Sciatic nerve (tissue), 2 donors: ENCODE data around the gene PNO1. TPM values are rescaled to one million over a fixed set of nuclear protein-coding genes. Genes with fewer than 3 reads are reported as not detected.

Experiments used
- ATAC-seq: fragments of 200-7000 bp; cut with Tn5 transposase; one replicate; pipeline ENCODE4 v1.9.1; 2020; ENCODE audit warnings: mild to moderate bottlenecking, moderate library complexity
- DNase-seq: peaks from one replicate; pipeline ENCODE4 v3.0.0-alpha.2; 2020; ENCODE audit warnings: low spot score
- intact Hi-C: fragments of 100-400 bp; cut with DNase I; formaldehyde crosslinking; loops from one replicate; pipeline ENCODE4 v1.14.2; 2022
- total RNA-seq: library from RNA; stranded (reverse); fragmentation: NEBNext Ultra II Directional; extraction: Animal tissue kit (Norgen Biotek cat#: 25700); gene quantifications from one replicate; pipeline ENCODE4 v1.2.1, GENCODE V29; 2021
- donor health status: DM: no; HTN: no; CAD: no.
- donor health status: DM: no; HTN: no; CAD: no.

The PNO1 gene
- total RNA-seq, 1 donor from 2014 or later = 10.6 TPM

DNA sequence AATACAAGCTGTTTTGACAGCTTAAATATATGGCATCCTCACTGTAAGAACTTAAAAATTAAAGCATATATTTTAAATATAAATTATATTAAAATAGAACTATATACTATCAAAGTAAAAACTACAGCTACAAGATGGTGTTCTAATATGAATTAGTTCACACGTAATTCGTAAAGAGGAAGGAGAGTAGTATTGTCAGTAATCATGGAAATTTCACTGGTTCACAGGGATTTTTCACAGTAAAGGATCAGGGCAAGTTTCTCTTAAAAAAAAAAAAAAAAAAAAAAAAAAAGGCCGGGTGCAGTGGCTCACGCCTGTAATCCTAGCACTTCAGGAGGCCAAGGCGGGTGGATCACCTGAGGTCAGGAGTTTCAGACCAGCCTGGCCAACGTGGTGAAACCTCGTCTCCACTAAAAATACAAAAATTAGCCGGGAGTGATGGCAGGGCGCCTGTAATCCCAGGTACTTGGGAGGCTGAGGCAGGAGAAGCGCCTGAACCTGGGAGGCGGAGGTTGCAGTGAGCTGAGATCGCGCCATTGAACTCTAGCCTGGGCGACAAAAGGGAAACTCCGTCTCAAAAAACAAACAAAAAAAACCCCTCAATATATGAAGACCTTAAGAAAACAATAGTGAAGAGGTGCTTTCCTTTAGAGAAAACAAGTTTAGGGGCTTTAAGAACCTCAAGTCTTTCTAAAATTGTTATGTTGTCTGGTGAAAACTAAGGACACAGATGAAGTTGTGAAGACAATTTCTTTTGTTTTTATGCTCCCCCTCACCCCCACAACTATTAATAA, 32.5 kb downstream of the PNO1 start:
- DNase-seq (no peak), ATAC-seq (no peak)
- intact Hi-C loops = no loop called here

DNA sequence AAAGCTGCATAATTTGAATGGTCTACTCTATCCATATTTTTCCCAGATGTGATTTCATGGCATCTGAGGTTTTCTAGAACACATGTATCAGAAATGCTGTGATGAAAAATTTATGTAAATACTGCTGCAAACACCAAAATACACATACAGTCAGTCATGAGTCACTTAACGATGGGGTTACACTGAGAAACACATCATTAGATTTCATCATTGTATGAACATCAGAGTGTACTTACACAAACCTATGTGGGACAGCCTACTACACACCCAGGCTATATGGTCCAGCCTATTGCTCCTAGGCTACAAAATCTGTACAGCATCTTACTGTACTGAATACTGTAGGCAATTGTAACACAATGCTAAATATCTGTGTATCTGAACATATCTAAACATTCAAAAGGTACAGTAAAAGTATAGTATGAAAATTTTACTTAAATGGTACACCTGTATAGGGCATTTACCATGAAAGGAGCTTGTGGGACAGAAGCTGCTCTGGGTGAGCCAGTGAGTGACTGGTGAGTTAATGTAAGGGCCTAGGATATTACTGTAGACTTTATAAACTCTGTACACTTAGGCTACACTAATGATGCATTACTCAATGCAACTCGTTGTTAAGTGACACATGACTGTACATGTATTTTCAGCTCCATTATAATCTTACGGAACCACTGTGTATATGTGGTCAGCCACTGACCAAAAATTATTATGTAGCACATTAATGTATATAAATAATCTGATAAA, 33.5 kb downstream of the PNO1 start:
- no peak for ATAC-seq
- intact Hi-C loops = no loop called here
- DNase-seq = no peak

DNA sequence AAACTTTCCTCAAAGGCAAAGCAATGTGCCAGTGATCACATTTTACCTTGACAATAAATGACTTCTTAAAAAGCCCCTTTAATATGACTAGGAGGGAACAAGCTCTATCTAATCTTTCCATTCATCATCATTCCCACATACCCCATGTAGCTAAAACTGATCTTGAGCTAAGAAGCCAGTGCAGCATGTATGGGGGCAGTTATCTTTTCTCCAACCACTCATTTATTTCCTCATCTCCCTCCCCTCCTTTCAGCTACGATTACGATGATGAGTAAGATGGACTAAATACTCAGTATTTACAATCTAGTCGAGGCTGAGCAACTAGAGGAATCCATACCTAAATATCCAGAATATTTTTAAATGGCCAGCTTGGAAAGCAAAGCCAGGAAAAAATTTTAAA, 35.5 kb downstream of the PNO1 start:
- DNase-seq = no peak
- no peak for ATAC-seq
- intact Hi-C loops = no loop called here

DNA sequence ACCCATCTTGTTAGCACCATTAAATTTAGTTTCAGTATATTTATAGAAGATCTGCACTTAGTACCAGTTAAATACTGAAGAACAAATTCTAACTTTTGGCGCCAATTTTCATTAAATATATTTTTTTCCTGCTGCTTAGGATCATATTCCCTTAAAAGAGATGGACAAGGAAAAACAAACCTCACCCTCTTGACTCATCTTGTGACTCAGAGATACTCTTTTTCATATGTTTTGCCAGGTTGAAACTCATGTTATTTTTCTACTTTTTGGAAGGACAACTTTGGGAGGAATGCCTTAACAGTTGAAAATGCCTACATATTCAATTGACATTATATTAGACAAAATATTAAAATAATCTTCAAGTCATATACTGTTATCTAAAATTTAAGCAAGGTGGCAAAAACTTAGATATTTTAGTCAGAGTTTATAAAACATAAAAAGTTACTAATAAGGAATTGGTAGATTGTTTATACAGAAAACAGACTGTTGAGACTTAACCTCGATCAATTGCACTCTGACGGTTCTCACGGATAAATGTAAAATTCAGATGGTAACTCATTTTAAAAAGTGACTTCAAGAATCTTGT, 36.2 kb downstream of the PNO1 start:
- peak; percentile 41 for ATAC-seq
- intact Hi-C loops = no loop called here

DNA sequence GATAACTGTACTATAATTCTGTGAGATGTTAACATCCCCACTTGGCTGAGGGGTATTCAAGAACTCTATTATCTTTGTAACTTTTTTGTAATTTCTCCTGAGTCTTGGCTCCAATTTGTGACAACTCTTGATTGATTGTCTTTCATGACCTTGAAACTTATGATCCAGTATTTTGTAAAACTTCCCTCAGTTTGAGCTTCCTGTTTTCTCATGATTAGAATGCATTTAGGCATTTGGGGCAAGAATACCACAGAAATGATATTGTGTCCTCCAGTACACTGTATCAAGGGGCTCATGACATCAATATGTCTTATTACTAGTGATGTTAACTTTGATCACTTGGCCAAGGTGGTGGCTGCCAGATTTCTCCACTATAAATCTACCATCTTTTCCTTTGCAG, 37.4 kb downstream of the PNO1 start:
- ATAC-seq = no peak
- DNase-seq = no peak
- intact Hi-C loops = no loop called here

More for the DNA sequence above, 36.2 kb downstream of the PNO1 start:
- no peak for DNase-seq

DNA sequence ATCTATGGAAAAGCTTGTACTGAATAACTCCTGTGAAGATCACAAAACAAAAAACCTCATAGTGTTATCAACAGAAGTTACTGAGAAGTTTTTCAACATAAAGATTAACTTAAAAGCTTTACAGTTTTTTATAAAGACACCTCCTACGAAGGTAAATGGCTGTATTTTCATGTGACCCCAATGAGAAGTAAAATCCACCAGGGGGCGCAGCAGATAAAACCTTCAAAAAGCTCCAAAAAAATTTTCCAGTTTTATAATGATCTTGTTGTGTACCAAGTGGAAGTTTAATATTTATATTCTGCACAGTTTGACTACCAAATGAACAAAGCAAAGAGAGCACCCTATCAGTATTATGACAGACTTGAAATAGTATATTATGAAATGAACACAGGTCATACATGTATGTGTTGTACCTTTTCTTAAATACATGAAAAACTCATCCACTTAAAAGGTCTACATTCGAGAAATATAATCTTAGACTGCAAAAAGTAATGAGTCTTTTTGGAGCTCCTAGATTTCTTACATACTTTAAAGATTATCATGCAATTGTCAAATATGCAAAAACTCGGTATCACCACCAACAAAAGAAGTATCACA, 38.5 kb downstream of the PNO1 start:
- intact Hi-C loops = no loop called here
- peak; percentile 30 for ATAC-seq
- DNase-seq = no peak

DNA sequence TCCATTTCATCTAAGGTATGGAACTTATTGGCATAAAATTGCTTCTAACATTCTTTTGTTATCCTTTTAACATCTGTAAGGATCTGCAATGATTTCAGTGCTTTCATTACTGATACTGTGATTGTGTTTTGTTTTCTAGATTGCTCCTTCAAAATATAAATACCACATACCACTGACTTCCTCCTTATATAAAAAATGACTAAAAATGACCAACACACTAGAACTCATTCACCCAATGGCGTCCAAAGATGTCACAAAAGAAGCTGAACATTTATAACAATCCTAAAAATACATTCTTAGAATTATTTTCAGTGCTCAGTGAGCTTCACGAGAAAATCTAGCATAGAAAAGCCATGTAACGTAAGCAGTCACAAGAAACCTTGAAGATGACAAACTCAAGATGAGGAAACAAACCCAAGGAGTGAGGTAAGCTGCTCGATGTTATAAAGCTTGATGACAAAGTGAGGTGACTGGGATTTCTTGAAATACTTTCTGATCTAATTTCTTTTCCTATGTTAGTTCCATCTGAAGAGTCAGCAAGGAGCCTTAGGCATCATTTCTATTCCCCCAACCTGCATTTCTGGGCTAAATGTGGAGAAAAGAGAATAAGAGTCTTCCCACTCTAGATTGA, 42.6 kb downstream of the PNO1 start:
- DNase-seq = no peak
- intact Hi-C loops = no loop called here
- ATAC-seq = no peak

DNA sequence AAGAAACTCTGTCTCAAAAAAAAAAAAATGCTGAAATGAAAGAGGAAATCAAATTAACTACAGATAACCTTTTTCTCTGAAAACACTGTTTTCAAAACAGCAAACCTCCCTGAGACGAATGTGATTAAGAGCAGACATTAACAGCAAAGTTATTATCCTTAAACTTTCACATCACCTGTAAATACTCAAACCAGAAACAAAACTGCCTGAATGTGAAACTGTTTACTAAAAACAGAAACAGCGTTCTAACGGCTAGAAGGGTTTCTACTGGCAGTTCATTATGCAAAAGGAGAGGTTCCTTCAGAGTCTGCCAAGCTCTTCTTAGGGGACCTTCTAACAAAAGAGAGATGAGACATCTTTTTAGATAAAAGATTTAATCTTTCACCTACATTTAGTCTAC, 45.9 kb downstream of the PNO1 start:
- DNase-seq (no peak), ATAC-seq (no peak)
- intact Hi-C loops = no loop called here

DNA sequence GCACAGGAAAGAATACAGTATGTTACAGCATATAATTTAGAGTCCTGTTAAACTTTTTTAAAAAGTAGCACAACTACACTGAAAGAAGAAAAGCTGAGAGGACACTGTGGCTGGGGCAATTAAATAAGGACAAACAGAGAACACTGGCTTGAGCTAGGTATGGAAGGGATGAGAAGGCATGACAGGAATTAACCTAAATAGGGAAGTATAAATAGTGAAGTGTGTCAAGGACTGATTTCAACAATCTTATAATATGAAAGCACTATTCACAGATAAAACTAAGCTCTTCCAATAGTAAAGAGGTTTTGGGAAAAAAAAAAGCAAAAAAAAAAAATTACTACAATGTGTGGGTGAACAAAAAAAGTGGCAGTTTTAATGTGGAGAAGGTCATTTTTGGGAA, 49.1 kb downstream of the PNO1 start:
- ATAC-seq (no peak), DNase-seq (no peak)
- intact Hi-C loops = no loop called here

DNA sequence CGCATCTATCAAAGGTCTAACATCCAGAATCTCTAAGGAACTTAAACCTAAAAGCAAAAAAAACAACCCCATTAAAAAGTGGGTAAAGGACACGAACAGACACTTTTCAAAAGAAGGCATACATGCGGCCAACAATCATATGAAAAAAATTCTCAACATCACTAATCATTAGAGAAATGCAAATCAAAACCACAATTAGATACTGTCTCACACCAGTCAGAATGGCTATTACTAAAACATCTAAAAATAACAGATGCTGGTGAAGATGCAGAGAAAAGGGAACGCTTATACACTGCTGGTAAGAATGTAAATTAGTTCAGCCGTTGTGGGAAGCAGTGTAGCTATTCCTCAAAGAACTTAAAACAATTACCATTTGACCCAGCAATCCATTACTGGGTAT, 56.7 kb downstream of the PNO1 start:
- intact Hi-C loops = no loop called here
- DNase-seq = no peak
- ATAC-seq = no peak

DNA sequence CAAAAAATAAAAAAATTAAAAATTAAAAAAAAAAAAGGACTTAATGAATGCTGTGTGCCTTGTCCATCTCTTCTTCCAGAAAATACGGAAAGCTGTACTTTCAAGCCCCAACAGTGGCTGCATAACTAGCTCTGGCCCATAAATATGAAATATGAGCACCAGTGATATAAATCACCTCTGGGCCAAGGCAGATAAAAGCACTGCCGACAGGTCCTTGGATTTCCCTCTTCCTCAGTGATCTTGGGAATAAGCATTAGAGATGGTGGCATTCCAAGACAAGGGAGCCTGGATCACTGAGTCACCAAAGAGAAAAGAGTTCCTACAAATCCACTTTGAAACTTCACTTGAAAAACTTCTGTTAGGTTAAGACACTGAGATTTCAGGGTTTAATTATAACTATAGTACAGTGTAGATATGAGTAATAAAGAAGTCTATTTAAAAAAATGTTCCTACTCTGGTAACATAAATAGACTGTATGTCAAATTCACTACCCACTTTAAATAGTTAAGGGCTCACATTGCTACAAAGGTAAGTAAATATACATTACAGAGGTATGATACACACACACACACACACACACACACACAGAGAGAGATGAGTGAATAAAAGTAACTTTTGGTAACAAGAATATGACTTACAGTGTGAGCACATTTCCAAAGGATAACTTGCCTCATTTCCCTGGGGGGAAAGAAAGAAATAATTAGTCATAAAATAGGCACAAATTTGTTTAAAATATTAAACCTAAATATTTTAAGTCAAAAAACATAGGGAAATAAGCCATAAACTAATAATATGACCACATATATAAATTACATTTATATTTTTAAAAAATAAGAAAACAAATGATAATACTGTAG, 59.0 kb downstream of the PNO1 start:
- no peak for DNase-seq
- no peak for ATAC-seq
- intact Hi-C loops = no loop called here

DNA sequence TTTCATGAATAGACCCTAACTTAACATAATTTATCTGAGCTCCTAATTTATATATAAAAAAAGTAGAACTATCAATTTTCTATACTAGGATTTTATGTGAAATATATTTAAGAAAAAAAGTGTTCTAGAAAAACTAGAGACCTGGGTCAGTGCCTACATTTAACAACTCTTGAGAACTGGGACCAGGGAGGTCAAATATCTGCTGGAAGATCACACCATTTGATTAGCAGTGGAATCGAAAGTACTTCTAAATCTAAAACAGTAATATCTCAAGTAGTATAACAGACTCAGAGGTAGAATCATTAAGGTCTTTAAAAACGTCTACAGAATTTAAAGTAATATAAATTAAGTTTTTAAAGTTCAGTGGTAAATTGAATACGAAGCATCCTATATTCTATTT, 60.0 kb downstream of the PNO1 start:
- intact Hi-C loops = no loop called here
- no peak for DNase-seq
- no peak for ATAC-seq

DNA sequence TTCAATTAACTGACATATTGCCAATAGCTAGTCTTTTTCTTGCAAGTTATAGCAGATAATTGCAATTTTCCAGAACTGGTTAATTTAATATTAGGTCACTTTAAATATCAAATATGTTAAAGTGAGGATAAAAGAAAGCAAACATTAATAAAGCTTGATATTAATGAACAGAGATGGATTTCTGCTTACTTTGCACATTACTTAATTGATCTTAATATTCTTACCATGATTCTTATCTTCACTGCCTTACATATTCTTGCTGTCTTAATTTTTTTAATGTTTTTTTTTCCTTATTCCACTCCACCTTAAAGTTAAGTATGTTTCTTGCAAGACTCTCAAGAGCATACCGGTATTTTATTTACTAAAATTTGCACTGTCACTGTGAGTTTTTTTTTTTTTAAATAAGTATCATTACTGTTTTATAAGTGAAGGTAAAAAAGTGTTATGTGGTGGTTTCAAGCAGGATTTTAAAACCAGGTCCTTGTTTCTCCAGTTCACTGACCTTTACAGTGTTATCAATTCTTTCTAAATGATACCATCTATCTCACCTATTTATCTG, 60.7 kb downstream of the PNO1 start:
- no peak for ATAC-seq
- intact Hi-C loops = no loop called here

DNA sequence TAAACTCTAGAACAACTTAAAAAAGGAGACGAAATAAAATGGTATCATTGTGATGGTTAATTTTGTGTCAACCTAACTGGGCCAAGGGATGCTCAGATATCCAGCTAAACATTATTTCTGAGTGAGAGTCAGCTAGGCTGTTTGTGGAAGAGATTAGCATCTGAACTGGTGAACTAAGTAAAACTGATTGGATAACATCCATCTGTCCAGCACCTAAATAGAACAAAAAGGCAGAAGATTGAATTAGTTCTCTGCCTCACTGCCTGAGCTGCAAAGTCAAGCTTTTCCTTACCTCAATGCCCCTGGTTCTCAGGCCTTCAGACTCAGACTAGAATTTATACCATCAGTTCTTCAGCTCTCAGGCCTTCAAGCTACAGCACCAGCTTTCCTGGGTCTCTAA, 64.6 kb downstream of the PNO1 start:
- intact Hi-C loops = no loop called here
- no peak for ATAC-seq
- DNase-seq = no peak

More for the DNA sequence above, 60.7 kb downstream of the PNO1 start:
- no peak for DNase-seq

DNA sequence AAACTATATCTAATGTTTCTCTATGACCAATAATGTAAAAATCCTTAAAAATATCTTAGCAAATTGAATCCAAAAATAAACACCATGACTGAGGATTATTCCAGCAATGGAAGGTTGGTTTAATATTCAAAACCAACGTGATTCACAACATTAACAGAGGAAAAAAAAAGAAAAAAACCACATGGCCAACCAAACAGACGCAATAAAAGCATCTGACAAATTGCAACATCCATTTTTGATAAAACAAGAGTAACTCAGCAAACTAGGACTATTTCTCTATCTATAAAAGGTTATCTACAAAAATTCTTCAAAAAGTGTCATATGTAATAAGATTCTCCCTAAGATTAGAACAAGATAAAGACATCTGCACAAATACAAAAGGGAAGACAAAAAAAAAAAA, 65.7 kb downstream of the PNO1 start:
- intact Hi-C loops = no loop called here
- ATAC-seq = no peak
- DNase-seq = no peak

DNA sequence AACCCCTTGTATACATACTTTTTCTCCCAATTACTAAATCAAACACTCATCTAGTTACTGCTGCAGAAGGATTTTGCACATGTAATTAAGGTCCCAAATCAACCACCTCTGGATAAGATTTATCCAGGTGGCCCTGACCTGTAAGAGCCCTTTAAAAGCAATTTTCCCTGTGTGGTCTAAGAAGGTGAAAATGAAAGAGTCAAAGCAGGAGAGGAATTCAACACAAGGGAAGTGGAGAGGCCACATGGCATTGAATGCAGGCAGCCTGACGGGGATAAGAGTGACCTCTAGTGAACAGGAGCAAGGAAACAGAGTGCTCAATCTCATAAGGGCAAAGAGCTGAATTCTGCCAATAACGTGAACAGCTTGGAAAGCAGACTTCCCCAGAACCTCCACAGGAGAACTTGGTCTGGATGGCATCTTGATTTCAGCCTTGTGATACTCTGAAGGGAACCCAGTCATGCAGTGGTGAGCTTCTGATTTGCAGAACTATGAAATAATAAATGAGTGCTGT, 67.5 kb downstream of the PNO1 start:
- ATAC-seq = peak; percentile 57
- intact Hi-C loops = no loop called here
- no peak for DNase-seq
